ENCODE measurements around the gene TSPAN33. TPM values are rescaled to one million over a fixed set of nuclear protein-coding genes. Genes with fewer than 3 reads are reported as not detected.

TSPAN33 gene
- total RNA-seq, 2 experiments from 2014 or later, result 0.48 to 0.86 TPM

Other genes with a start within 250 kb of the TSPAN33 start
- gene KCP, start 234.0 kb upstream of the TSPAN33 start, total RNA-seq, result under 1 TPM; 0.20 to 0.33 TPM
- gene IRF5, start 206.8 kb upstream of the TSPAN33 start, total RNA-seq, result 10 to 100 TPM; 25.5 to 28.6 TPM
- 10 to 100 TPM; 42.7 to 44.4 TPM for gene TNPO3, start 89.6 kb upstream of the TSPAN33 start, total RNA-seq
- gene SMO, start 43.9 kb downstream of the TSPAN33 start, total RNA-seq, result not detected
- gene AHCYL2, start 80.3 kb downstream of the TSPAN33 start, total RNA-seq, result 10 to 100 TPM; 18.5 to 21.0 TPM